ENCODE measurements around the gene MUC12. TPM values are rescaled to one million over a fixed set of nuclear protein-coding genes. Genes with fewer than 3 reads are reported as not detected.
"Not testable (repeated sequence)": the region's sequence is repeated elsewhere in the genome, so short reads cannot be mapped to it uniquely, and the experiment has no call there.

Gene MUC12
- total and polyA plus RNA-seq, 2 of the 4 experiments (the other 2 are of a cell fraction): 4.0 TPM; not detected in 1

GRCh38 chr7:101002333-101002732 lies 33.0 kb downstream of the MUC12 start:
- H2BK5ac ChIP-seq (ENCODE audit: low read depth, low read length, poor library complexity, severe bottlenecking); H3K18ac ChIP-seq (ENCODE audit: low read depth, low read length); ATAC-seq (ENCODE audit: low read depth); H2AK9ac ChIP-seq (replicated peaks; ENCODE audit: low read depth, low read length, poor library complexity); H4K5ac ChIP-seq (ENCODE audit: low read depth, low read length); CTCF ChIA-PET; H3K4me1 ChIP-seq (ENCODE audit: control insufficient read depth, insufficient read depth, low read length); H2AK5ac ChIP-seq (ENCODE audit: low read depth, low read length); H2AFZ ChIP-seq (replicated peaks; ENCODE audit: low read length, poor library complexity); dilution Hi-C loops (cut with HindIII; ENCODE audit: low sequenced_read_pairs, unreplicated experiment); H4K8ac ChIP-seq (ENCODE audit: low read depth in 2 of 2, low read length in 2 of 2); H3K23ac ChIP-seq (ENCODE audit: low read depth, low read length); H3K27ac ChIP-seq (ENCODE audit: insufficient read depth, low read length); POLR2A ChIA-PET (ENCODE audit: unreplicated experiment); H3K9me1 ChIP-seq (ENCODE audit: insufficient read depth, low read length); H2BK15ac ChIP-seq (ENCODE audit: low read depth, low read length); in situ Hi-C loops (cut with MboI; ENCODE audit: low sequenced_read_pairs); H4K20me1 ChIP-seq (ENCODE audit: insufficient read depth, low read length); H3K56ac ChIP-seq (ENCODE audit: extremely low read depth, insufficient read depth, low read length); H2BK120ac ChIP-seq (ENCODE audit: low read depth, low read length); DNase-seq; H3K4me2 ChIP-seq (ENCODE audit: low read depth, low read length); BruUV-seq (replicated peaks); H2BK20ac ChIP-seq (ENCODE audit: low read depth, low read length); H3K14ac ChIP-seq (replicated peaks; ENCODE audit: low read depth, low read length); H3K4me3 ChIP-seq (ENCODE audit: insufficient read depth, low read depth, low read length); H3K79me1 ChIP-seq (ENCODE audit: low read depth in 1 of 2, low read length in 2 of 2); H3K27me3 ChIP-seq (ENCODE audit: control insufficient read depth, insufficient read depth, low read length); H3K9ac ChIP-seq (ENCODE audit: low read depth, low read length); intact Hi-C loops (cut with micrococcal nuclease); H3K9me3 ChIP-seq (ENCODE audit: control insufficient read depth, insufficient read depth, low read length); H3K4ac ChIP-seq (ENCODE audit: low read depth, low read length); H4K91ac ChIP-seq (ENCODE audit: insufficient read depth, low read depth, low read length); H3K36me3 ChIP-seq (ENCODE audit: control insufficient read depth, insufficient read depth, low read length): not testable (repeated sequence)
- no CpG with 5 or more reads among the region's 8 CpGs for WGBS, 2 experiments (ENCODE audit: extremely low coverage in 2 of 2, insufficient read length in 1 of 2)

GRCh38 chr7:101007361-101007760 lies 38.0 kb downstream of the MUC12 start:
- H4K91ac ChIP-seq (ENCODE audit: insufficient read depth, low read depth, low read length); H3K4me2 ChIP-seq (ENCODE audit: low read depth, low read length); H2AFZ ChIP-seq (replicated peaks; ENCODE audit: low read length, poor library complexity); intact Hi-C loops (cut with micrococcal nuclease); H2BK5ac ChIP-seq (ENCODE audit: low read depth, low read length, poor library complexity, severe bottlenecking); BruUV-seq (replicated peaks); H3K18ac ChIP-seq (ENCODE audit: low read depth, low read length); in situ Hi-C loops (cut with MboI; ENCODE audit: low sequenced_read_pairs); H3K4me1 ChIP-seq (ENCODE audit: control insufficient read depth, insufficient read depth, low read length); POLR2A ChIA-PET (ENCODE audit: unreplicated experiment); H3K9me3 ChIP-seq (ENCODE audit: control insufficient read depth, insufficient read depth, low read length); H3K14ac ChIP-seq (replicated peaks; ENCODE audit: low read depth, low read length); H3K4ac ChIP-seq (ENCODE audit: low read depth, low read length); H3K27ac ChIP-seq (ENCODE audit: insufficient read depth, low read length); H2BK15ac ChIP-seq (ENCODE audit: low read depth, low read length); H3K4me3 ChIP-seq (ENCODE audit: insufficient read depth, low read depth, low read length); H2AK9ac ChIP-seq (replicated peaks; ENCODE audit: low read depth, low read length, poor library complexity); H4K20me1 ChIP-seq (ENCODE audit: insufficient read depth, low read length); dilution Hi-C loops (cut with HindIII; ENCODE audit: low sequenced_read_pairs, unreplicated experiment); H2BK20ac ChIP-seq (ENCODE audit: low read depth, low read length); ATAC-seq (ENCODE audit: low read depth); H3K27me3 ChIP-seq (ENCODE audit: control insufficient read depth, insufficient read depth, low read length); H4K8ac ChIP-seq (ENCODE audit: low read depth in 2 of 2, low read length in 2 of 2); H2AK5ac ChIP-seq (ENCODE audit: low read depth, low read length); H4K5ac ChIP-seq (ENCODE audit: low read depth, low read length); H3K36me3 ChIP-seq (ENCODE audit: control insufficient read depth, insufficient read depth, low read length); H3K79me1 ChIP-seq (ENCODE audit: low read depth in 1 of 2, low read length in 2 of 2); H3K23ac ChIP-seq (ENCODE audit: low read depth, low read length); H3K9me1 ChIP-seq (ENCODE audit: insufficient read depth, low read length); H2BK120ac ChIP-seq (ENCODE audit: low read depth, low read length); H3K9ac ChIP-seq (ENCODE audit: low read depth, low read length); DNase-seq; H3K56ac ChIP-seq (ENCODE audit: extremely low read depth, insufficient read depth, low read length): not testable (repeated sequence)
- WGBS, 2 experiments (ENCODE audit: extremely low coverage in 2 of 2, insufficient read length in 1 of 2): 58% methylated on average over 2 of the region's 2 CpGs; no CpG with 5 or more reads in 1 of the 2 experiments
- CTCF ChIA-PET: interaction anchor here (0.6 kb wide), 1 partner anchor 97 kb away, joined by 5 read pairs; no protein-coding TSS in a partner anchor

Measured in IMR-90 (cell line).